GM12891 (cell line): ENCODE results near the gene ARMCX4. TPM values are rescaled to one million over a fixed set of nuclear protein-coding genes. Genes with fewer than 3 reads are reported as not detected.

ENCODE experiments used
- DNase-seq: peaks from one replicate; pipeline ENCODE4 v3.0.0; 2011; ENCODE audit warnings: low spot score; ENCODE audit not compliant: insufficient read length
- FAIRE-seq: peaks from 2 replicates; lab custom pipeline; 2011; peaks lifted over from hg19 to GRCh38; lab: Jason Lieb, UNC
- PAX5 ChIP-seq: IDR thresholded peaks from 2 replicates; pipeline ENCODE4 v1.6.1; 2011; ENCODE audit warnings: low read length, moderate library complexity, mild to moderate bottlenecking; ENCODE audit not compliant: insufficient read depth, severe bottlenecking
- POLR2A ChIP-seq: IDR thresholded peaks from 2 replicates; pipeline ENCODE4 v1.6.1; 2011; ENCODE audit warnings: low read depth, low read length, control low read depth
- POLR2AphosphoS5 ChIP-seq: IDR thresholded peaks from 2 replicates; pipeline ENCODE4 v1.6.1; 2011; ENCODE audit warnings: low read depth, low read length, control low read depth
- POU2F2 ChIP-seq: IDR thresholded peaks from 2 replicates; pipeline ENCODE4 v1.6.1; 2011; ENCODE audit warnings: low read depth, mild to moderate bottlenecking, control low read depth, low read length, moderate library complexity
- SPI1 ChIP-seq: IDR thresholded peaks from 2 replicates; pipeline ENCODE4 v1.6.1; 2011; ENCODE audit warnings: low read depth, low read length, control low read depth
- TAF1 ChIP-seq: IDR thresholded peaks from 2 replicates; pipeline ENCODE4 v1.6.1; 2011; ENCODE audit warnings: low read depth, low read length, control low read depth
- polyA plus RNA-seq: library from polyadenylated mRNA; unstranded; fragments of >200 nt; gene quantifications from one replicate; pipeline ENCODE4 v1.2.1, GENCODE V29; 2012; ENCODE audit warnings: low read depth, missing spikeins, inconsistent platforms; ENCODE audit not compliant: missing spikeins

ARMCX4 gene
- polyA plus RNA-seq = 2.4 TPM

- peak; percentile 88 for FAIRE-seq
- TF ChIP-seq POLR2A (no peak), POLR2AphosphoS5 (no peak), TAF1 (no peak), SPI1 (no peak), POU2F2 (no peak), PAX5 (no peak)
- DNase-seq = peak; percentile 21
Observed at GRCh38 chrX:101485212-101485949, at the start of gene ARMCX4. Gene ARMCX4, plus strand, starts transcription at chrX:101485456. Its CDS starts 3,134 bp downstream, at chrX:101488590.

- DNase-seq (no peak), FAIRE-seq (peak; percentile 23)
- TF ChIP-seq TAF1 = no peak
- TF ChIP-seq POLR2AphosphoS5 = no peak
- no peak for TF ChIP-seq SPI1
- TF ChIP-seq PAX5 = no peak
- no peak for TF ChIP-seq POLR2A
- no peak for TF ChIP-seq POU2F2
Observed at GRCh38 chrX:101442085-101442484, 43.2 kb upstream of the ARMCX4 start.

GRCh38 chrX:101449279-101449678 lies 36.0 kb upstream of the ARMCX4 start:
- TF ChIP-seq POLR2AphosphoS5 (no peak), SPI1 (no peak), POLR2A (no peak), TAF1 (no peak), POU2F2 (no peak), PAX5 (no peak)
- FAIRE-seq (no peak), DNase-seq (no peak)

DNA sequence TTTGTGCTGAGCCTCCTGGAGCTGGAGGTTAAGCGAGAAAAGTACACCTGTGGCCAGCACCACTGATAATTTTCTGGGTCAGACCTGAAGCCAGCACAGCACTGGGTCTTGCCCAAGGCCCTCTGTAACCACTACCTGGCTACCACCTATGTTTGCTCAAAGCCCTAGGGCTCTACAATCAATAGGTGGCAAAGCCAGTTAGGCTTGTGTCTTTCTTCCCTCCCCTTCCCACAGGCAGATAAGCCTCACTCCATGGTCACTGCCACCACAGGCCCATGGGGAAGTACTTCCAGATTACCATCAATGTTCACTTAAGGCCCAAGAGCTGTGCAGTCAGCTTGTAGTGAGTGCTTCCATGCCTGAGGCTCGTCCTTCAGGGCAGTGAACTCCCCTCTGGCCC lies 35.2 kb upstream of the ARMCX4 start:
- DNase-seq (no peak), FAIRE-seq (no peak)
- TF ChIP-seq PAX5 = no peak
- TF ChIP-seq TAF1 = no peak

- FAIRE-seq = no peak
- DNase-seq = no peak
- TF ChIP-seq SPI1 (no peak), POLR2A (no peak), POU2F2 (no peak), PAX5 (no peak), TAF1 (no peak), POLR2AphosphoS5 (no peak)
Observed at GRCh38 chrX:101450961-101451360, 34.3 kb upstream of the ARMCX4 start.

GRCh38 chrX:101452056-101452455 lies 33.2 kb upstream of the ARMCX4 start:
- FAIRE-seq = no peak
- no peak for DNase-seq
- TF ChIP-seq SPI1 (no peak), POLR2AphosphoS5 (no peak), TAF1 (no peak), POLR2A (no peak), PAX5 (no peak), POU2F2 (no peak)

GRCh38 chrX:101460669-101461068 lies 24.6 kb upstream of the ARMCX4 start:
- TF ChIP-seq POU2F2 (no peak), POLR2A (no peak), SPI1 (no peak), PAX5 (no peak), POLR2AphosphoS5 (no peak), TAF1 (no peak)
- FAIRE-seq (no peak), DNase-seq (no peak)

GRCh38 chrX:101462892-101463291 lies 22.4 kb upstream of the ARMCX4 start:
- FAIRE-seq = no peak

GRCh38 chrX:101478366-101478765 lies 6.9 kb upstream of the ARMCX4 start:
- TF ChIP-seq POU2F2 (no peak), PAX5 (no peak), SPI1 (no peak), POLR2A (no peak), POLR2AphosphoS5 (no peak), TAF1 (no peak)
- FAIRE-seq = no peak
- DNase-seq = no peak

More at GRCh38 chrX:101462892-101463291, 22.4 kb upstream of the ARMCX4 start:
- DNase-seq = no peak
- no peak for TF ChIP-seq SPI1
- no peak for TF ChIP-seq POU2F2
- no peak for TF ChIP-seq POLR2AphosphoS5
- no peak for TF ChIP-seq TAF1
- TF ChIP-seq POLR2A = no peak
- no peak for TF ChIP-seq PAX5

DNA sequence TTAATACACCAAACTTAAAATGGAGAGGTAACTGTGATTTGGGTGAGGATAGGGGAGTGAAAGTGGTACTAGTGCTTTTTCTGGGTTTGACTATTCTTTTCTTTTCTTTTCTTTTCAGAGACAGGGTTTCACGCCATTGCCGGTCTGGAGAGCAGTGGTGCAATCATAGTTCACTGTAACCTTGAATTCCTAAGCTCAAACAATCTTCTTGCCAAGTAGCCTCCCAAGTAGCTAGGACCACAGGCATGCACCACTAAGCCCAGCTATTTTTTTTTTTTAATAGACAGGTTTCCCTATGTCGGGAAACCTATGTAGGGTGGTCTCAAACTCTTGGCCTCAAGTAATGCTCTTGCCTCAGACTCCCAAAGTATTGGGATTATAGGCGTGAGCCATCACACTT lies 3.0 kb upstream of the ARMCX4 start:
- TF ChIP-seq POLR2A (no peak), TAF1 (no peak), PAX5 (no peak), POLR2AphosphoS5 (no peak), SPI1 (no peak), POU2F2 (no peak)
- DNase-seq (no peak), FAIRE-seq (no peak)
